ENCODE results near the gene NABP2. TPM values are rescaled to one million over a fixed set of nuclear protein-coding genes. Genes with fewer than 3 reads are reported as not detected.
"Not testable (repeated sequence)": the region's sequence is repeated elsewhere in the genome, so short reads cannot be mapped to it uniquely, and the experiment has no call there.

The NABP2 gene
- total RNA-seq, 1 donor from 2014 or later, result 20.3 TPM

- H3K4me1 ChIP-seq, result peaks cover 59% of the 10 kb centered on the region
- DNase-seq, result peak; percentile 61
- intact Hi-C loops (cut with micrococcal nuclease), result no loop called here
Observed at GRCh38 chr12:56267443-56268071, 43.4 kb downstream of the NABP2 start.

DNA sequence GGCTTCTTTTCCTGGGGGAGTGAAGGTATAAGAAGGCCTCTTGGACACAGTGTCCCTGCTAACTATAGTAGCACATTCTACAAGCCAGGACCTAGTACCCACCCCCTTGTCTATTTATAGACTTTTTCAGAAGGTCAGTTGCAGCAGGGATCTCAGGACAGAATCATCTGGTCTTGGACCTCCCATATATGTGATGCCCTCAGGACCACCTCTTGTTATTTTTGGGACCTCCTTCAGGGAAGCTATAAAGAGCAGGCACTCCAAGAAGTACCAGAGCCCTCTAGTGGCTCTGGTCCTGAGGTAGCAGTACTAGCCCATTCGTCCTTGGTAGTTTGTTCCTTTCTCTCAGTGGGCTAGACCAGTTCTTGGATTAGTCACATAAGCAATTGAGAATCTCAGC, 46.9 kb downstream of the NABP2 start:
- peak overlapping the region; percentile 83 for H3K4me3 ChIP-seq

More at GRCh38 chr12:56267443-56268071, 43.4 kb downstream of the NABP2 start:
- H3K27ac ChIP-seq (replicated peaks), result peak overlapping the region; percentile 97
- no peak for TF ChIP-seq CTCF (IDR thresholded peaks at IDR 0.05; ENCODE audit: borderline replicate concordance)
- peaks cover 35% of the 10 kb centered on the region for H3K36me3 ChIP-seq
- H3K4me3 ChIP-seq, result peak overlapping the region; percentile 83
- H3K27me3 ChIP-seq (ENCODE audit: low read depth), result no peaks in the 10 kb centered on the region
- H3K9me3 ChIP-seq (replicated peaks), result no peaks in the 10 kb centered on the region

GRCh38 chr12:56272468-56272867, 48.3 kb downstream of the NABP2 start:
- Histone ChIP-seq H3K4me1 (peaks cover 46% of the 10 kb centered on the region), H3K36me3 (peaks cover 83% of the 10 kb centered on the region), H3K27ac (replicated peaks) (peak overlapping the region; percentile 97)
- H3K4me3 ChIP-seq; H3K9me3 ChIP-seq (replicated peaks); DNase-seq; H3K27me3 ChIP-seq (ENCODE audit: low read depth); intact Hi-C loops (cut with micrococcal nuclease): not testable (repeated sequence)

More for the DNA sequence above, 46.9 kb downstream of the NABP2 start:
- Histone ChIP-seq H3K27ac (replicated peaks) (peak overlapping the region; percentile 97), H3K9me3 (replicated peaks) (no peaks in the 10 kb centered on the region), H3K4me1 (peaks cover 59% of the 10 kb centered on the region), H3K27me3 (ENCODE audit: low read depth) (no peaks in the 10 kb centered on the region), H3K36me3 (peaks cover 70% of the 10 kb centered on the region)
- DNase-seq, result no peak
- intact Hi-C loops (cut with micrococcal nuclease), result no loop called here
- peak; percentile 53 for TF ChIP-seq CTCF (IDR thresholded peaks at IDR 0.05; ENCODE audit: borderline replicate concordance)

- Histone ChIP-seq H3K9me3 (replicated peaks) (no peaks in the 10 kb centered on the region), H3K27ac (replicated peaks) (no peak overlapping the region), H3K4me3 (no peak overlapping the region), H3K36me3 (peaks cover 95% of the 10 kb centered on the region), H3K4me1 (peaks cover 35% of the 10 kb centered on the region), H3K27me3 (ENCODE audit: low read depth) (no peaks in the 10 kb centered on the region)
- no peak for TF ChIP-seq CTCF (IDR thresholded peaks at IDR 0.05; ENCODE audit: borderline replicate concordance)
- intact Hi-C loops (cut with micrococcal nuclease), result no loop called here
- DNase-seq, result no peak
Observed at GRCh38 chr12:56274299-56274698, 50.2 kb downstream of the NABP2 start.

- intact Hi-C loops (cut with micrococcal nuclease), result no loop called here
- no peak for TF ChIP-seq CTCF (IDR thresholded peaks at IDR 0.05; ENCODE audit: borderline replicate concordance)
- no peak for DNase-seq
- no peaks in the 10 kb centered on the region for H3K27me3 ChIP-seq (ENCODE audit: low read depth)
- peaks cover 99% of the 10 kb centered on the region for H3K36me3 ChIP-seq
- H3K9me3 ChIP-seq (replicated peaks), result no peaks in the 10 kb centered on the region
- H3K4me1 ChIP-seq, result no peaks in the 10 kb centered on the region
- no peak overlapping the region for H3K27ac ChIP-seq (replicated peaks)
- H3K4me3 ChIP-seq, result no peak overlapping the region
Observed at GRCh38 chr12:56278905-56279304, 54.8 kb downstream of the NABP2 start.

Other genes starting within 250 kb of the NABP2 start
- 36.0 TPM for gene SUOX, start 227.1 kb upstream of the NABP2 start, total RNA-seq
- 8.4 TPM for gene IKZF4, start 203.3 kb upstream of the NABP2 start, total RNA-seq
- 48.7 TPM for gene RPS26, start 182.4 kb upstream of the NABP2 start, total RNA-seq
- 2.3 TPM for gene ERBB3, start 144.2 kb upstream of the NABP2 start, total RNA-seq
- 65.7 TPM for gene PA2G4, start 119.8 kb upstream of the NABP2 start, total RNA-seq
- 1,892 TPM for gene RPL41, start 107.7 kb upstream of the NABP2 start, total RNA-seq
- 4.9 TPM for gene ZC3H10, start 106.1 kb upstream of the NABP2 start, total RNA-seq
- gene ESYT1, start 96.1 kb upstream of the NABP2 start, total RNA-seq, result 23.2 TPM
- 54.1 TPM for gene MYL6B, start 71.8 kb upstream of the NABP2 start, total RNA-seq
- 508 TPM for gene MYL6, start 66.0 kb upstream of the NABP2 start, total RNA-seq
- 67.1 TPM for gene SMARCC2, start 34.9 kb upstream of the NABP2 start, total RNA-seq
- gene RNF41, start 2.4 kb upstream of the NABP2 start, total RNA-seq, result 51.4 TPM
- not detected for gene SLC39A5, start 5.7 kb downstream of the NABP2 start, total RNA-seq
- 25.1 TPM for gene ANKRD52, start 34.0 kb downstream of the NABP2 start, total RNA-seq
- 203 TPM for gene COQ10A, start 42.6 kb downstream of the NABP2 start, total RNA-seq
- gene CS, start 76.0 kb downstream of the NABP2 start, total RNA-seq, result 780 TPM
- gene CNPY2, start 91.6 kb downstream of the NABP2 start, total RNA-seq, result 33.4 TPM
- 49.5 TPM for gene PAN2, start 109.7 kb downstream of the NABP2 start, total RNA-seq
- gene IL23A, start 114.5 kb downstream of the NABP2 start, total RNA-seq, result not detected
- 34.9 TPM for gene STAT2, start 135.8 kb downstream of the NABP2 start, total RNA-seq
- gene APOF, start 138.5 kb downstream of the NABP2 start, total RNA-seq, result not detected
- 2.2 TPM for gene TIMELESS, start 225.1 kb downstream of the NABP2 start, total RNA-seq
- gene MIP, start 230.3 kb downstream of the NABP2 start, total RNA-seq, result not detected
- 3.6 TPM for gene SPRYD4, start 244.2 kb downstream of the NABP2 start, total RNA-seq